Esophagus muscularis mucosa (tissue), 3 donors: ENCODE data around the gene MTERF1.

Experiments used
- EP300 ChIP-seq: sonication (generic); formaldehyde crosslinking; IDR thresholded peaks from one replicate; pipeline ENCODE4 v1.6.1; 2017; ENCODE audit warnings: antibody characterized with exemption
- TF ChIP-seq, protein P1 (sequence below), 3 experiments: fragments of 200-600 bp in 2 of 3; fragments of 450-650 bp in 1 of 3; sonication (generic) in 2 of 3; IDR thresholded peaks; one replicate each; pipeline ENCODE4 v1.5.1; 2017 to 2019; ENCODE audit warnings: antibody characterized with exemption in 3 of 3, mild to moderate bottlenecking in 2 of 3, moderate library complexity in 1 of 3

DNA sequence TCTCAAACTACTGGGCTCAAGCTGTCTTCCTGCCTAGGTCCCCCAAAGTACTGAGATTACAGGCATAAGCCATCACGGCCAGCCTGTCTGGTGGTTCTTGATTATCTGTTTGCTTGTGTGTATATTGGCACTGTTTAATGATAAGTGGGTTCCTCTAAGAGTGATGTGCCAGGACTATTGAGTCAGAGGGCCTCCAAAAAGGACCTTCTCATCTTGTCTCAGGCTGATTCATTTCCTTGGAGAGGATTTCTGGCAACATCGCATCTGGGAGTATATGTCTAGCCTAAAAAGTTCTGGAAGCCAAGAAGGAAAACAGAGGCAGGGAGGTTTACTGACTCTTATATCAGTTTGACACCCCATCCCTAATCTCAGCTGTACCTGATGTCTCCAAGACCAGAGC lies 33.1 kb upstream of the MTERF1 start:
- TF ChIP-seq, protein P1, sequence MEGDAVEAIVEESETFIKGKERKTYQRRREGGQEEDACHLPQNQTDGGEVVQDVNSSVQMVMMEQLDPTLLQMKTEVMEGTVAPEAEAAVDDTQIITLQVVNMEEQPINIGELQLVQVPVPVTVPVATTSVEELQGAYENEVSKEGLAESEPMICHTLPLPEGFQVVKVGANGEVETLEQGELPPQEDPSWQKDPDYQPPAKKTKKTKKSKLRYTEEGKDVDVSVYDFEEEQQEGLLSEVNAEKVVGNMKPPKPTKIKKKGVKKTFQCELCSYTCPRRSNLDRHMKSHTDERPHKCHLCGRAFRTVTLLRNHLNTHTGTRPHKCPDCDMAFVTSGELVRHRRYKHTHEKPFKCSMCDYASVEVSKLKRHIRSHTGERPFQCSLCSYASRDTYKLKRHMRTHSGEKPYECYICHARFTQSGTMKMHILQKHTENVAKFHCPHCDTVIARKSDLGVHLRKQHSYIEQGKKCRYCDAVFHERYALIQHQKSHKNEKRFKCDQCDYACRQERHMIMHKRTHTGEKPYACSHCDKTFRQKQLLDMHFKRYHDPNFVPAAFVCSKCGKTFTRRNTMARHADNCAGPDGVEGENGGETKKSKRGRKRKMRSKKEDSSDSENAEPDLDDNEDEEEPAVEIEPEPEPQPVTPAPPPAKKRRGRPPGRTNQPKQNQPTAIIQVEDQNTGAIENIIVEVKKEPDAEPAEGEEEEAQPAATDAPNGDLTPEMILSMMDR (IDR thresholded peaks at IDR 0.05): no peak
- TF ChIP-seq EP300: no peak
